Natural killer cell (primary cell): ENCODE data around the gene SLC16A6. TPM values are rescaled to one million over a fixed set of nuclear protein-coding genes. Genes with fewer than 3 reads are reported as not detected.
"Not testable (repeated sequence)": the region's sequence is repeated elsewhere in the genome, so short reads cannot be mapped to it uniquely, and the experiment has no call there.

ENCODE experiments used
- ATAC-seq, 3 donors: fragments of 150-1000 bp in 2 of 3; fragments of 200-7000 bp in 1 of 3; cut with Tn5 transposase; 1 replicate in 1 of 3; 2 replicates in 2 of 3; pipeline ENCODE4 v1.10.0; 2021; ENCODE audit warnings: mild to moderate bottlenecking in 2 of 3, moderate library complexity in 2 of 3
- DNase-seq, 2 donors: peaks; one replicate each; pipeline versions ENCODE4 v3.0.0 to v3.0.0-alpha.2; 2013 to 2021; ENCODE audit warnings: mixed read lengths in 1 of 2
- H3K27ac ChIP-seq: one replicate; pipeline ENCODE4 v1.5.1; 2013; ENCODE audit warnings: mild to moderate bottlenecking, low read length
- H3K27me3 ChIP-seq: one replicate; pipeline ENCODE4 v1.6.1; 2013; ENCODE audit warnings: low read length; ENCODE audit not compliant: control insufficient read depth, insufficient read depth
- H3K36me3 ChIP-seq: one replicate; pipeline ENCODE4 v1.6.1; 2013; ENCODE audit warnings: low read length; ENCODE audit not compliant: control insufficient read depth, insufficient read depth
- H3K4me1 ChIP-seq: one replicate; pipeline ENCODE4 v1.6.1; 2013; ENCODE audit warnings: low read length; ENCODE audit not compliant: control insufficient read depth, insufficient read depth
- H3K4me3 ChIP-seq: one replicate; pipeline ENCODE4 v1.5.1; 2013; ENCODE audit warnings: low read length
- H3K9me3 ChIP-seq: one replicate; pipeline ENCODE4 v1.6.1; 2013; ENCODE audit warnings: low read length; ENCODE audit not compliant: control insufficient read depth, insufficient read depth
- H3K27ac Mint-ChIP-seq, 2 donors: one replicate each; pipeline ENCODE4 v1.8.0; 2022; ENCODE audit warnings: mild to moderate bottlenecking in 2 of 2, mixed read lengths in 2 of 2, moderate library complexity in 1 of 2
- H3K27me3 Mint-ChIP-seq, 2 donors: one replicate each; pipeline ENCODE4 v1.8.0; 2022; ENCODE audit warnings: low read depth in 2 of 2, mixed read lengths in 2 of 2
- H3K36me3 Mint-ChIP-seq: one replicate; pipeline ENCODE4 v1.8.0; 2022; ENCODE audit warnings: mixed read lengths
- H3K4me1 Mint-ChIP-seq, 2 donors: one replicate each; pipeline ENCODE4 v1.8.0; 2022; ENCODE audit warnings: mixed read lengths in 2 of 2
- H3K4me3 Mint-ChIP-seq: one replicate; pipeline ENCODE4 v1.8.0; 2022; ENCODE audit warnings: mild to moderate bottlenecking, moderate library complexity, mixed read lengths
- H3K9me3 Mint-ChIP-seq, 2 donors: one replicate each; pipeline ENCODE4 v1.8.0; 2022; ENCODE audit warnings: mixed read lengths in 2 of 2
- CTCF ChIP-seq: fragments of 200-600 bp; IDR thresholded peaks from one replicate; pipeline ENCODE4 v1.8.0; 2022; ENCODE audit warnings: antibody characterized with exemption
- WGBS: methylation state at CpG from one replicate; pipeline ENCODE4 v1.1.7; 2013; ENCODE audit warnings: missing lambda C conversion rate; ENCODE audit not compliant: insufficient coverage; 5-methylcytosine and 5-hydroxymethylcytosine counted together
- intact Hi-C: fragments of 100-400 bp; cut with micrococcal nuclease; formaldehyde crosslinking; loops from one replicate; pipeline ENCODE4 v1.14.2; 2022
- total RNA-seq, 4 donors: library from RNA; stranded (reverse); fragments of 120-200 nt in 1 of 4; gene quantifications; one replicate each; pipeline versions ENCODE4 v1.2.3 to v1.2.4, GENCODE V29; 2013 to 2022

Gene SLC16A6
- total RNA-seq, 3 donors from 2014 or later (not counting 1 experiment from before 2014, with no cell fraction given) = 16.5 to 20.9 (median 19.4) TPM

GRCh38 chr17:68310152-68310551, 19.2 kb upstream of the SLC16A6 start:
- peak; percentile 54 to 84 (median 78) for ATAC-seq
- intact Hi-C loops = loop anchor here (5.0 kb wide), 1 partner anchor 47 kb away; no protein-coding TSS in a partner anchor

GRCh38 chr17:68309066-68309670, 18.2 kb upstream of the SLC16A6 start:
- H3K4me3 ChIP-seq, H3K27me3 Mint-ChIP-seq, DNase-seq, H3K9me3 Mint-ChIP-seq, H3K27me3 ChIP-seq, H3K27ac ChIP-seq, H3K36me3 Mint-ChIP-seq, H3K4me3 Mint-ChIP-seq, ATAC-seq, H3K9me3 ChIP-seq, H3K36me3 ChIP-seq, H3K27ac Mint-ChIP-seq, intact Hi-C loops: not testable (repeated sequence)
- 98% methylated on average over 28 of the region's 28 CpGs for WGBS
- peaks cover 31 to 52% of the 10 kb centered on the region in 2 donors for H3K4me1 Mint-ChIP-seq
- H3K4me1 ChIP-seq = peaks cover 44% of the 10 kb centered on the region

More at GRCh38 chr17:68310152-68310551, 19.2 kb upstream of the SLC16A6 start:
- TF ChIP-seq CTCF = no peak
- Histone ChIP-seq H3K36me3 (no peaks in the 10 kb centered on the region), H3K27ac (no peak overlapping the region), H3K27me3 (no peaks in the 10 kb centered on the region), H3K4me3 (no peak overlapping the region), H3K9me3 (no peaks in the 10 kb centered on the region), H3K4me1 (peaks cover 53% of the 10 kb centered on the region)
- no peaks in the 10 kb centered on the region for H3K9me3 Mint-ChIP-seq
- H3K27ac Mint-ChIP-seq = peak overlapping the region; percentile 57 to 83
- H3K36me3 Mint-ChIP-seq = peaks cover 9% of the 10 kb centered on the region
- H3K4me1 Mint-ChIP-seq = peaks cover 37 to 60% of the 10 kb centered on the region in 2 donors
- no peaks in the 10 kb centered on the region for H3K27me3 Mint-ChIP-seq
- DNase-seq = peak in 1 of 2 donors; percentile 50
- 61% methylated on average over 8 of the region's 8 CpGs for WGBS
- H3K4me3 Mint-ChIP-seq = peak overlapping the region; percentile 52

- H3K36me3 Mint-ChIP-seq, H3K4me3 ChIP-seq, intact Hi-C loops, DNase-seq, H3K27me3 ChIP-seq, H3K36me3 ChIP-seq, ATAC-seq, H3K9me3 Mint-ChIP-seq, H3K9me3 ChIP-seq, H3K27ac ChIP-seq, H3K27me3 Mint-ChIP-seq: not testable (repeated sequence)
- H3K4me3 Mint-ChIP-seq = peak overlapping the region; percentile 31
- peaks cover 37% of the 10 kb centered on the region for H3K4me1 ChIP-seq
- peak overlapping the region in 1 of 2 donors; percentile 35 for H3K27ac Mint-ChIP-seq
- peaks cover 31 to 46% of the 10 kb centered on the region in 2 donors for H3K4me1 Mint-ChIP-seq
- WGBS = 100% methylated on average over 4 of the region's 7 CpGs
Measured at GRCh38 chr17:68308486-68308885, 17.6 kb upstream of the SLC16A6 start.

DNA sequence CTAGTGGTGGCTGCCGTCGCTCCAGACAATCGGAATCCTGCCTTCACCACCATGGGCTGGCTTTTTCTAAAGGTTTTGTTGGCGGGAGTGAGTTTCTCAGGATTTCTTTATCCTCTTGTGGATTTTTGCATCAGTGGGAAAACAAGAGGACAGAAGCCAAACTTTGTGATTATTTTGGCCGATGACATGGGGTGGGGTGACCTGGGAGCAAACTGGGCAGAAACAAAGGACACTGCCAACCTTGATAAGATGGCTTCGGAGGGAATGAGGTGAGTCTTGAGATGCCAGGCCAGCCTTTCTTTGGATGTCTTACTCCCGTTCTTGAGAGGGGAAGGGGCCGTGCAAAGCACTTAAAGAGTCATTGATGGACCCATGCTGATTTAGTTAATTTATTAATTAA, 16.5 kb upstream of the SLC16A6 start:
- Histone ChIP-seq H3K27ac (no peak overlapping the region), H3K36me3 (no peaks in the 10 kb centered on the region), H3K9me3 (no peaks in the 10 kb centered on the region), H3K4me3 (no peak overlapping the region), H3K27me3 (no peaks in the 10 kb centered on the region), H3K4me1 (peaks cover 27% of the 10 kb centered on the region)
- Mint-ChIP-seq H3K27me3 (no peaks in the 10 kb centered on the region), H3K4me1 (peaks cover 26 to 39% of the 10 kb centered on the region in 2 donors), H3K4me3 (no peak overlapping the region), H3K27ac (peak overlapping the region in 1 of 2 donors; percentile 22), H3K9me3 (no peaks in the 10 kb centered on the region), H3K36me3 (peaks cover 9% of the 10 kb centered on the region)
- TF ChIP-seq CTCF = no peak
- DNase-seq (no peak), ATAC-seq (no peak)
- 96% methylated on average over 8 of the region's 8 CpGs for WGBS
- intact Hi-C loops = no loop called here
